ENCODE results near the gene CACNB2.

Gene CACNB2

GRCh38 chr10:18473424-18474117 is 333.3 kb downstream of the CACNB2 start:
- DNase-seq = no peak

- no peak for DNase-seq
These were observed 333.9 kb downstream of the CACNB2 start for GRCh38 chr10:18474118-18474455.

- DNase-seq = no peak
These were observed 335.9 kb downstream of the CACNB2 start for GRCh38 chr10:18476076-18476647.

- DNase-seq = no peak
These were observed 338.1 kb downstream of the CACNB2 start for GRCh38 chr10:18478354-18478753.

GRCh38 chr10:18479502-18479901 is 339.3 kb downstream of the CACNB2 start:
- no peak for DNase-seq

- DNase-seq = no peak
These were observed 343.4 kb downstream of the CACNB2 start for GRCh38 chr10:18483516-18484186.

- no peak for DNase-seq
These were observed 346.2 kb downstream of the CACNB2 start for GRCh38 chr10:18486438-18486837.

- no peak for DNase-seq
These were observed 350.5 kb downstream of the CACNB2 start for GRCh38 chr10:18490755-18491154.

- no peak for DNase-seq
These were observed 357.7 kb downstream of the CACNB2 start for GRCh38 chr10:18497806-18498369.

GRCh38 chr10:18498998-18499397 is 358.8 kb downstream of the CACNB2 start:
- DNase-seq = no peak

- DNase-seq = no peak
These were observed 360.4 kb downstream of the CACNB2 start for GRCh38 chr10:18500576-18500975.

GRCh38 chr10:18501198-18501597 is 361.0 kb downstream of the CACNB2 start:
- DNase-seq = no peak

- no peak for DNase-seq
These were observed 361.4 kb downstream of the CACNB2 start for GRCh38 chr10:18501629-18502028.

GRCh38 chr10:18504161-18504560 is 363.9 kb downstream of the CACNB2 start:
- no peak for DNase-seq

- DNase-seq = no peak
These were observed 365.4 kb downstream of the CACNB2 start for GRCh38 chr10:18505456-18506118.

- no peak for DNase-seq
These were observed 368.4 kb downstream of the CACNB2 start for GRCh38 chr10:18508587-18508986.

- DNase-seq = no peak
These were observed 374.3 kb downstream of the CACNB2 start for GRCh38 chr10:18514537-18514936.

- DNase-seq = no peak
These were observed 376.6 kb downstream of the CACNB2 start for GRCh38 chr10:18516851-18517250.

- no peak for DNase-seq
These were observed 382.8 kb downstream of the CACNB2 start for GRCh38 chr10:18523025-18523424.

GRCh38 chr10:18523858-18524257 is 383.6 kb downstream of the CACNB2 start:
- no peak for DNase-seq

- DNase-seq = no peak
These were observed 387.5 kb downstream of the CACNB2 start for GRCh38 chr10:18527687-18528086.

- no peak for DNase-seq
These were observed 388.1 kb downstream of the CACNB2 start for GRCh38 chr10:18528292-18528691.

- DNase-seq = no peak
These were observed 392.8 kb downstream of the CACNB2 start for GRCh38 chr10:18532881-18533535.

Data from femur (tissue), 1 donor.